ENCODE data around the gene SPOCK1.

DNA sequence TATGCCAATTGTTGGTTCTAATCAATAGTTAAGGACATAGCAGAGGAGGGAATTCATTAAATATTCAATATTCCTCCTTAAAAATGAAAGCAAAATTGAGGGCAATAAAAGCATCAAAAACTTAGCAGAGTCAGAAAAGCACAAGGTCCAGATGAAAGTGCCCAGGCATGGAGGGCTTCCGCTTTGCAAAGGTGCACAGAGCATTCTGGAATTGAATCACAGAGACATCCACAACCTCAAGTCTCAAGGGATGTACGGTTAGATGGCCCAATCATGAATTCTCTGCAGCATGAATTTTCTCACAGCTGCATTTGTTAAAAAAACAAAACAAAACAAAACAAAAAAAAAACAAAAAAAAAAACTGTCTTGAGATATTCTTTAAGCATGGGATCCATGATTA, 253.7 kb downstream of the SPOCK1 start:
- TF ChIP-seq, protein P1, sequence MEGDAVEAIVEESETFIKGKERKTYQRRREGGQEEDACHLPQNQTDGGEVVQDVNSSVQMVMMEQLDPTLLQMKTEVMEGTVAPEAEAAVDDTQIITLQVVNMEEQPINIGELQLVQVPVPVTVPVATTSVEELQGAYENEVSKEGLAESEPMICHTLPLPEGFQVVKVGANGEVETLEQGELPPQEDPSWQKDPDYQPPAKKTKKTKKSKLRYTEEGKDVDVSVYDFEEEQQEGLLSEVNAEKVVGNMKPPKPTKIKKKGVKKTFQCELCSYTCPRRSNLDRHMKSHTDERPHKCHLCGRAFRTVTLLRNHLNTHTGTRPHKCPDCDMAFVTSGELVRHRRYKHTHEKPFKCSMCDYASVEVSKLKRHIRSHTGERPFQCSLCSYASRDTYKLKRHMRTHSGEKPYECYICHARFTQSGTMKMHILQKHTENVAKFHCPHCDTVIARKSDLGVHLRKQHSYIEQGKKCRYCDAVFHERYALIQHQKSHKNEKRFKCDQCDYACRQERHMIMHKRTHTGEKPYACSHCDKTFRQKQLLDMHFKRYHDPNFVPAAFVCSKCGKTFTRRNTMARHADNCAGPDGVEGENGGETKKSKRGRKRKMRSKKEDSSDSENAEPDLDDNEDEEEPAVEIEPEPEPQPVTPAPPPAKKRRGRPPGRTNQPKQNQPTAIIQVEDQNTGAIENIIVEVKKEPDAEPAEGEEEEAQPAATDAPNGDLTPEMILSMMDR (IDR thresholded peaks at IDR 0.05 in 2 of 3, conservative IDR thresholded peaks at IDR 0.05 in 1 of 3; ENCODE audit: borderline replicate concordance in 1 of 3, insufficient read depth in 1 of 3, low read depth in 2 of 3, low read length in 2 of 3): no peak
- TF ChIP-seq, protein P2, sequence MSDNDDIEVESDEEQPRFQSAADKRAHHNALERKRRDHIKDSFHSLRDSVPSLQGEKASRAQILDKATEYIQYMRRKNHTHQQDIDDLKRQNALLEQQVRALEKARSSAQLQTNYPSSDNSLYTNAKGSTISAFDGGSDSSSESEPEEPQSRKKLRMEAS (IDR thresholded peaks at IDR 0.05): no peak
- no peak for TF ChIP-seq POLR2A (IDR thresholded peaks at IDR 0.05; ENCODE audit: borderline replicate concordance, extremely low read depth, insufficient read depth, insufficient read length)
- no peak for TF ChIP-seq RAD21 (IDR thresholded peaks at IDR 0.05; ENCODE audit: low read depth)
- TF ChIP-seq SIN3A (IDR thresholded peaks at IDR 0.05; ENCODE audit: low read depth): no peak
- TF ChIP-seq ZNF274 (IDR thresholded peaks at IDR 0.05; ENCODE audit: low read depth, low read length): no peak
- TF ChIP-seq EZH2phosphoT487 (IDR thresholded peaks at IDR 0.05; ENCODE audit: borderline replicate concordance): no peak
- TF ChIP-seq SRF (IDR thresholded peaks at IDR 0.05; ENCODE audit: low read depth): no peak
- TF ChIP-seq EZH2 (IDR thresholded peaks at IDR 0.05): no peak
- TF ChIP-seq ZFX (IDR thresholded peaks at IDR 0.05): no peak
- no peak for TF ChIP-seq CEBPB (IDR thresholded peaks at IDR 0.05; ENCODE audit: low read depth)
- TF ChIP-seq, protein P3, sequence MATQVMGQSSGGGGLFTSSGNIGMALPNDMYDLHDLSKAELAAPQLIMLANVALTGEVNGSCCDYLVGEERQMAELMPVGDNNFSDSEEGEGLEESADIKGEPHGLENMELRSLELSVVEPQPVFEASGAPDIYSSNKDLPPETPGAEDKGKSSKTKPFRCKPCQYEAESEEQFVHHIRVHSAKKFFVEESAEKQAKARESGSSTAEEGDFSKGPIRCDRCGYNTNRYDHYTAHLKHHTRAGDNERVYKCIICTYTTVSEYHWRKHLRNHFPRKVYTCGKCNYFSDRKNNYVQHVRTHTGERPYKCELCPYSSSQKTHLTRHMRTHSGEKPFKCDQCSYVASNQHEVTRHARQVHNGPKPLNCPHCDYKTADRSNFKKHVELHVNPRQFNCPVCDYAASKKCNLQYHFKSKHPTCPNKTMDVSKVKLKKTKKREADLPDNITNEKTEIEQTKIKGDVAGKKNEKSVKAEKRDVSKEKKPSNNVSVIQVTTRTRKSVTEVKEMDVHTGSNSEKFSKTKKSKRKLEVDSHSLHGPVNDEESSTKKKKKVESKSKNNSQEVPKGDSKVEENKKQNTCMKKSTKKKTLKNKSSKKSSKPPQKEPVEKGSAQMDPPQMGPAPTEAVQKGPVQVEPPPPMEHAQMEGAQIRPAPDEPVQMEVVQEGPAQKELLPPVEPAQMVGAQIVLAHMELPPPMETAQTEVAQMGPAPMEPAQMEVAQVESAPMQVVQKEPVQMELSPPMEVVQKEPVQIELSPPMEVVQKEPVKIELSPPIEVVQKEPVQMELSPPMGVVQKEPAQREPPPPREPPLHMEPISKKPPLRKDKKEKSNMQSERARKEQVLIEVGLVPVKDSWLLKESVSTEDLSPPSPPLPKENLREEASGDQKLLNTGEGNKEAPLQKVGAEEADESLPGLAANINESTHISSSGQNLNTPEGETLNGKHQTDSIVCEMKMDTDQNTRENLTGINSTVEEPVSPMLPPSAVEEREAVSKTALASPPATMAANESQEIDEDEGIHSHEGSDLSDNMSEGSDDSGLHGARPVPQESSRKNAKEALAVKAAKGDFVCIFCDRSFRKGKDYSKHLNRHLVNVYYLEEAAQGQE (IDR thresholded peaks at IDR 0.05; ENCODE audit: low read depth): no peak

Measured in HCT116 (cell line).